C4-2B (cell line): Measurements from ENCODE around the gene IFT57.

Experiments used
- CTCF ChIP-seq: fragments of 450-650 bp; conservative IDR thresholded peaks from 2 replicates; pipeline ENCODE4 v1.5.1; 2017; ENCODE audit warnings: mild to moderate bottlenecking
- ZFX ChIP-seq: fragments of 450-650 bp; IDR thresholded peaks from 2 replicates; pipeline ENCODE4 v1.6.1; 2017

DNA sequence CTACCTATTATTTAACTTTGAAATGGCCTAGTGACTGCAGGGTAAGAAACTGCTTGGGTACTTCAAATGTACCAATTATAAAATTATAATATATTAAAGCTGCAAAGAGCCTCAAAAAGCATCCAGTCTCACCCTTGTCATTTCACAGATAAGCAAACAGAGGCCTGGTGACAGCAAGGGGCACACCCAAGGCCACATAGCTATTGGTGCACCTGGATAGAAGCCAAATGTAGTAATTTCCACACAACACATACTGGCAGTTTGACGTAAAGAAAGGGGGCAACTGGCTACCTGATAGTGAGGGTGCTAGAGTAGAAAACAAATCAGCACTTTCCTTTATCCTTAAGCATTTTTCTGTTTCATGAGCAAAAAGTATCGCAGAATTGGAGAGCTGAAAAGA is 51.1 kb downstream of the IFT57 start:
- TF ChIP-seq CTCF, result no peak
- TF ChIP-seq ZFX, result no peak
